ENCODE results near the gene PICALM. TPM values are rescaled to one million over a fixed set of nuclear protein-coding genes. Genes with fewer than 3 reads are reported as not detected.

Gene PICALM
- total and polyA plus RNA-seq, 2 of the 13 experiments (the other 11 are each of a cell fraction or from before 2014, with no cell fraction given), result 97.6 to 154 TPM

DNA sequence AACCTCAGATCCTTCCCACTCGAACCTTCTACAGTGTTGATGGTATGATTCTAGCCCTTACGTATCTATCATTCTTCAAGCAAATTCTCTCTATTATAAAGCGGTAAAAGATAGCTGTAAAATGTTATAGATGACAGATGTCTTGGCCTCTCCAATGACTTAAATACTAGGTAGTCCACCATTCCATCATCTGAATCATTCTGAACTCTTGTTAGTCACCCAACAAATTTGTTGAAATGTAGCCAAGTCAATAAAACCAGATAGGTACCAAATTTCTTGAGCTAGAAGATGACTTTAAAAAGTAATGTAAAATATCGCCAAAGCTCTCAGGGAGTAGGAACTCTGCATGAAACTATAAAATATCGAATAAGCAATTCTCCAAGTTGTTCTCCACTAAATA is 32.6 kb upstream of the PICALM start:
- ChIA-PET CTCF (ENCODE audit: low intra/inter-chr PET ratio, low total read pairs) (no interaction called here), POLR2A (interaction anchor here (1.1 kb wide), 1 partner anchor 34 kb away, joined by 3 read pairs; no protein-coding TSS in a partner anchor)
- Histone ChIP-seq H3K9ac (ENCODE audit: insufficient read depth, low read depth, low read length) (no peak overlapping the region), H3K9me3 (ENCODE audit: low read length) (no peaks in the 10 kb centered on the region), H3K4me1 (ENCODE audit: insufficient read depth, low read length) (peaks cover 12% of the 10 kb centered on the region), H3K4me3 (replicated peaks in 1 of 3; ENCODE audit: insufficient read depth in 1 of 3, low read depth in 2 of 3, low read length in 3 of 3) (no peak overlapping the region), H3K36me3 (replicated peaks in 1 of 2; ENCODE audit: control insufficient read depth in 1 of 2, insufficient read depth in 2 of 2, low read length in 2 of 2) (no peaks in the 10 kb centered on the region), H3K4me2 (ENCODE audit: low read depth, low read length) (no peak overlapping the region), H2AFZ (ENCODE audit: low read length) (no peak overlapping the region), H3K27me3 (ENCODE audit: control insufficient read depth in 1 of 2, insufficient read depth in 2 of 2, low read length in 2 of 2) (no peaks in the 10 kb centered on the region), H3K27ac (ENCODE audit: extremely low read length, insufficient read depth, low read length) (no peak overlapping the region), H3K79me2 (ENCODE audit: insufficient read depth, low read length) (no peaks in the 10 kb centered on the region), H4K20me1 (ENCODE audit: insufficient read depth, low read length) (no peaks in the 10 kb centered on the region)
- in situ Hi-C loops (cut with HindIII; ENCODE audit: extremely low pct_ligation_motif_present, low pct_unique_long_range_greater_than_20kb) (no loop called here), intact Hi-C loops (cut with micrococcal nuclease; ENCODE audit: unreplicated experiment) (no loop called here)
- TF ChIP-seq CEBPB (IDR thresholded peaks at IDR 0.05; ENCODE audit: borderline replicate concordance, low read depth, low read length), result no peak
- TF ChIP-seq, protein P1, sequence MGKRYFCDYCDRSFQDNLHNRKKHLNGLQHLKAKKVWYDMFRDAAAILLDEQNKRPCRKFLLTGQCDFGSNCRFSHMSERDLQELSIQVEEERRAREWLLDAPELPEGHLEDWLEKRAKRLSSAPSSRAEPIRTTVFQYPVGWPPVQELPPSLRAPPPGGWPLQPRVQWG (CRISPR knock-in tag; IDR thresholded peaks at IDR 0.05; ENCODE audit: borderline replicate concordance, low read depth), result no peak
- TF ChIP-seq ZFP1 (CRISPR knock-in tag; IDR thresholded peaks at IDR 0.05), result no peak
- no peak for TF ChIP-seq GATAD1 (CRISPR knock-in tag; IDR thresholded peaks at IDR 0.05)
- no peak for TF ChIP-seq HOXD1 (CRISPR knock-in tag; IDR thresholded peaks at IDR 0.05)
- no peak for TF ChIP-seq ELF3 (CRISPR knock-in tag; IDR thresholded peaks at IDR 0.05)
- no peak for TF ChIP-seq PHF8 (CRISPR knock-in tag; IDR thresholded peaks at IDR 0.05)
- no peak for TF ChIP-seq REL (CRISPR knock-in tag; conservative IDR thresholded peaks at IDR 0.05)
- TF ChIP-seq, protein P2, sequence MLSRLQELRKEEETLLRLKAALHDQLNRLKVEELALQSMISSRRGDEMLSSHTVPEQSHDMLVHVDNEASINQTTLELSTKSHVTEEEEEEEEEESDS (CRISPR knock-in tag; IDR thresholded peaks at IDR 0.05; ENCODE audit: borderline replicate concordance), result no peak
- TF ChIP-seq SMC3 (IDR thresholded peaks at IDR 0.05; ENCODE audit: low read length), result no peak
- TF ChIP-seq, protein P3, sequence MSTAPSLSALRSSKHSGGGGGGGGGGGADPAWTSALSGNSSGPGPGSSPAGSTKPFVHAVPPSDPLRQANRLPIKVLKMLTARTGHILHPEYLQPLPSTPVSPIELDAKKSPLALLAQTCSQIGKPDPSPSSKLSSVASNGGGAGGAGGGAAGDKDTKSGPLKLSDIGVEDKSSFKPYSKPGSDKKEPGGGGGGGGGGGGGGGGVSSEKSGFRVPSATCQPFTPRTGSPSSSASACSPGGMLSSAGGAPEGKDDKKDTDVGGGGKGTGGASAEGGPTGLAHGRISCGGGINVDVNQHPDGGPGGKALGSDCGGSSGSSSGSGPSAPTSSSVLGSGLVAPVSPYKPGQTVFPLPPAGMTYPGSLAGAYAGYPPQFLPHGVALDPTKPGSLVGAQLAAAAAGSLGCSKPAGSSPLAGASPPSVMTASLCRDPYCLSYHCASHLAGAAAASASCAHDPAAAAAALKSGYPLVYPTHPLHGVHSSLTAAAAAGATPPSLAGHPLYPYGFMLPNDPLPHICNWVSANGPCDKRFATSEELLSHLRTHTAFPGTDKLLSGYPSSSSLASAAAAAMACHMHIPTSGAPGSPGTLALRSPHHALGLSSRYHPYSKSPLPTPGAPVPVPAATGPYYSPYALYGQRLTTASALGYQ (CRISPR knock-in tag; IDR thresholded peaks at IDR 0.05), result no peak
- no peak for DNase-seq (ENCODE audit: low spot score)
- no TSS peak for BruUV-seq (replicated peaks)
- 67% methylated on average over 5 of the region's 5 CpGs for WGBS (ENCODE audit: low lambda C conversion rate)
- FAIRE-seq, result no peak
- no peak for ATAC-seq
